Fibroblast of villous mesenchyme (primary cell): Measurements from ENCODE around the gene USP20. TPM values are rescaled to one million over a fixed set of nuclear protein-coding genes. Genes with fewer than 3 reads are reported as not detected.
"Not testable (repeated sequence)": the region's sequence is repeated elsewhere in the genome, so short reads cannot be mapped to it uniquely, and the experiment has no call there.

Experiments used
- DNase-seq: peaks from one replicate; pipeline ENCODE4 v3.0.0-alpha.2; 2010; ENCODE audit warnings: low read depth
- H3K4me3 ChIP-seq: 2 replicates; pipeline ENCODE4 v1.5.1; 2011; ENCODE audit warnings: low read depth, mild to moderate bottlenecking, low read length
- total RNA-seq: library from RNA; depleted of rRNA; stranded (reverse); fragments of >200 nt; gene quantifications from 2 replicates; pipeline ENCODE4 v1.2.3, GENCODE V29; 2012
- TF ChIP-seq, protein P1 (sequence below): IDR thresholded peaks from 2 replicates; pipeline ENCODE4 v1.5.1; 2012; ENCODE audit warnings: low read depth, mild to moderate bottlenecking, low read length; ENCODE audit not compliant: insufficient read depth

USP20 gene
- total RNA-seq, 1 donor, result 10.4 TPM

DNA sequence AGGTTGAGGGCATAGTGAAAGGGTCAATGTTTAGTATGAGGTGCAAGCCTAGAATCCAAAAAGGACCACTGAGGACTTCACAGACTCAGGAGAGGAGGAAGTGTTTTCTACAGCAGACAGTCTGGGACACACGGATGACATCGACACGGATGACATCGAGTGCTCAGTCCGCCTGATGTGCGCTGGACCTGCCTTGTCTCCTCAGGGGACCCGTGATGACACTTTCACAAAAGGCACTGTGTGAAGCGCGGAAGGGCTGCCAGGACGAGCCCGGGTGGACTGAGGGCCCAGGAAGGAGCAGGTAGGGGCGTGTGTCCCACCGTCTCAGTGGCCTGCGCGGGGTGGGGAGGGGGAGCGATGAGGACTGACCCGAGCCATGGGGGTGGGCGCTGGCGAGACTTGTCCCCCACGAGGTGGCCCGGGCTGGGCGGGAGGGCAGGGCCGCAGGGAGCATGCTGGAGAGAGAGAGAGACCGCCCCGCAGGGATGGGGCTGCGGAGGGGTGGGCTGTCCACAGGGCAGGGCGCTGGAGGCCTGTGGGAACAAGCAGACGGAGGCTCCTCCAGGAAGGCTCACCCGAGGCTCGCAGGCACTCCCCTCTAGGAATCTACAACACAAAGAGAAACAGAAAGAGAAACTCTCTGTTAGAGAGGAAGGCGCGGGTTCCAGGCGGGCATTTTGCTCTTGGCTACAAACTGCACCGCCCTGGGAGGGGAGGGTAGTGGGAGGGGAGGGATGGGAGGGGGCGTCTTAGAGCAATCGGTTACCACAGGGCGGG is 54.9 kb downstream of the USP20 start:
- no peak for DNase-seq
- TF ChIP-seq, protein P1, sequence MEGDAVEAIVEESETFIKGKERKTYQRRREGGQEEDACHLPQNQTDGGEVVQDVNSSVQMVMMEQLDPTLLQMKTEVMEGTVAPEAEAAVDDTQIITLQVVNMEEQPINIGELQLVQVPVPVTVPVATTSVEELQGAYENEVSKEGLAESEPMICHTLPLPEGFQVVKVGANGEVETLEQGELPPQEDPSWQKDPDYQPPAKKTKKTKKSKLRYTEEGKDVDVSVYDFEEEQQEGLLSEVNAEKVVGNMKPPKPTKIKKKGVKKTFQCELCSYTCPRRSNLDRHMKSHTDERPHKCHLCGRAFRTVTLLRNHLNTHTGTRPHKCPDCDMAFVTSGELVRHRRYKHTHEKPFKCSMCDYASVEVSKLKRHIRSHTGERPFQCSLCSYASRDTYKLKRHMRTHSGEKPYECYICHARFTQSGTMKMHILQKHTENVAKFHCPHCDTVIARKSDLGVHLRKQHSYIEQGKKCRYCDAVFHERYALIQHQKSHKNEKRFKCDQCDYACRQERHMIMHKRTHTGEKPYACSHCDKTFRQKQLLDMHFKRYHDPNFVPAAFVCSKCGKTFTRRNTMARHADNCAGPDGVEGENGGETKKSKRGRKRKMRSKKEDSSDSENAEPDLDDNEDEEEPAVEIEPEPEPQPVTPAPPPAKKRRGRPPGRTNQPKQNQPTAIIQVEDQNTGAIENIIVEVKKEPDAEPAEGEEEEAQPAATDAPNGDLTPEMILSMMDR, result no peak
- H3K4me3 ChIP-seq, result no peak overlapping the region

DNA sequence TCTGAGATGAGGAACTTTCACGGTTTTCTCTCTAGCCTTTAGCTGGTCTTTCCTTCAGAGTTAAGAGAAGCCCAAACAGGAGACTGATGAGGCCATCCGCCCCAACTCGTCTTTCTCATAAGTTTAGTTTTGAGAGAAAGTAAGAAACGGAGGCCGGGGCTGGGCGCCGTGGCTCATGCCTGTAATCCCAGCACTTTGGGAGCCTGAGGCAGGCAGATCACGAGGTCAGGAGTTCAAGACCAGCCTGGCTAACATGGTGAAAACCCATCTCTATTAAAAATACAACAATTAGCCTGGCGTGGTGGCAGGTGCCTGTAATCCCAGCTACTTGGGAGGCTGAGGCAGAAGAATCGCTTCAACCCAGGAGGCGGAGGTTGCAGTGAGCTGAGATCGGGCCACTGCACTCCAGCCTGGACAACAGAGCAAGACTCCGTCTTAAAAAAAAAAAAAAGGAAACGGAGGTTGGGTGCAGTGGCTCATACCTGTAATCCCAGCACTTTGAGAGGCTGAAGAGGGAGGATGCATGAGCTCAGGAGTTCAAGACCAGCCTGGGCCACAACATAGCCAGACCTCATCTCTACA is 55.6 kb downstream of the USP20 start:
- not testable (repeated sequence) for H3K4me3 ChIP-seq, DNase-seq

GRCh38 chr9:129891569-129891968 is 56.3 kb downstream of the USP20 start:
- DNase-seq, result no peak
- no peak overlapping the region for H3K4me3 ChIP-seq
- TF ChIP-seq, protein P1, result no peak

- no peak overlapping the region for H3K4me3 ChIP-seq
- no peak for DNase-seq
- TF ChIP-seq, protein P1, result no peak
Measured at GRCh38 chr9:129894120-129894823, 59.0 kb downstream of the USP20 start.

- H3K4me3 ChIP-seq, result no peak overlapping the region
- no peak for DNase-seq
- TF ChIP-seq, protein P1, result no peak
Measured at GRCh38 chr9:129895376-129896268, 60.4 kb downstream of the USP20 start.

- DNase-seq, result no peak
- TF ChIP-seq, protein P1, result no peak
- H3K4me3 ChIP-seq, result no peak overlapping the region
Measured at GRCh38 chr9:129897263-129897662, 62.0 kb downstream of the USP20 start.
